NCI-H1105 treated with DMSO at 0.1 percent for 48 hours (cell line): Measurements from ENCODE around the gene INTS13.
"Not testable (repeated sequence)": the region's sequence is repeated elsewhere in the genome, so short reads cannot be mapped to it uniquely, and the experiment has no call there.

ENCODE experiments used
- DNase-seq: peaks from one replicate; lab custom pipeline; 2025; lab: John Stamatoyannopoulos, UW

The INTS13 gene

GRCh38 chr12:26937863-26938700 lies at the start of gene INTS13, which contains the start of gene FGFR1OP2:
Gene INTS13, minus strand, starts transcription at chr12:26937981. Its CDS starts 1,178 bp downstream, at chr12:26936803.
Gene FGFR1OP2, plus strand, starts transcription at chr12:26938470. Its CDS starts 15,689 bp downstream, at chr12:26954159.
- DNase-seq: peak; percentile 98

- no peak for DNase-seq
Measured at GRCh38 chr12:26982866-26983265, 45.1 kb upstream of the INTS13 start.

DNA sequence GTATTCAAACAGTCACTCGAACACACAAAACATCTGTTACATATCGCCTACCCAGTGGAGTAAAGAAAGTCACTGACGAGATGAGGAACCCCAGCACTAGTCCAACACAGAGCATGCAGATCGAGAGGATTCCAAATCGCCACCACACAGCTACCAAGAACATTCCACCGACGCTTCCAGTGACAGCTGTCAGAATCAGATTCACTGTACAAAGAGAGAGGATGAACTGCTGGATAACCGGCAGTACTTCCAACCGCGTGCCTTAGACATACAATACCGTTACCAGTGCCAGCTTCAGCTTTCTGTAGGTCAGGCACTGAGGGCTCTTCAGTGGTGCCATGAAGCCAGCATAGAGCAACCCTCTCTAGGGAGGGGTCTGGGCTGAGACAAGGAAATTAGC lies 42.0 kb upstream of the INTS13 start:
- DNase-seq: no peak

DNA sequence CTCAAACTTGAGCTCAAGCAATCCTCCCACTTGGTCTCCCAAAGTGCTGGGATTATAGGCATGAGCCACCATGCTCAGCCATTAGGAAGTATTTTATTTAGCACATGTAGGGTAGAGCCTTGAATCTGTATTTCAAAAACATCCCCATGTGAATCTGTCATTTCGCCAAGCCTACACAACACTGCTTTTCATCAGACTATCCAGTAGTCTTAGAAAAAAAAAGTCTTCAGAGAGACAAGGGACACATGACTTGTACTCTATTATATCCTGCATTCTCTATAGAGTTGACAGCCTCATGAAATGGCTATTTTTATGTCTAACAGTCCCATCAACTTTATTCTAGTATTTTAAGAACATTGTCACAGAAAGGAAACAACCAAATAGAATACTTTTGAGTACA lies 41.0 kb upstream of the INTS13 start:
- DNase-seq: no peak

- no peak for DNase-seq
Measured at GRCh38 chr12:26976687-26977086, 38.9 kb upstream of the INTS13 start.

DNA sequence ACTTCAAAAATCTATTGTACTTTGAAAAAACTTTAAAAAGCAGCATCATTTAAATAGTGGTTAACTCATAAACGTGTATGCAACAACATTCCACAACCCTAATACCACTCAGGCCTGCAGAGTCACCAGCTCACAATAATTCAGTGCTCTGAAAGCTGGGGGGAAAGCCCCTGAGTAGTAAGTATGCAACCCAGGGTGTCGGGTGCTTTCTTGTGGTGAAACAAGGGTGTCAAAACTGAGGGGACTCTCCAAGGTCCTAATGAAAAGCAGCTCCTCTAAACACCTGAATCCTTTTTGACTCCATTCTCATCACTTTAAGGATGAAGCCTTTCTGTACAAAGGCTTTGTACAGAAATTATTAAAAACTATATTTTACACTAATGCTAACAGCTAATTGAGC lies 34.2 kb upstream of the INTS13 start:
- DNase-seq: no peak

GRCh38 chr12:26970136-26970535 lies 32.4 kb upstream of the INTS13 start:
- DNase-seq: no peak

- no peak for DNase-seq
Measured at GRCh38 chr12:26966842-26967241, 29.1 kb upstream of the INTS13 start.

DNA sequence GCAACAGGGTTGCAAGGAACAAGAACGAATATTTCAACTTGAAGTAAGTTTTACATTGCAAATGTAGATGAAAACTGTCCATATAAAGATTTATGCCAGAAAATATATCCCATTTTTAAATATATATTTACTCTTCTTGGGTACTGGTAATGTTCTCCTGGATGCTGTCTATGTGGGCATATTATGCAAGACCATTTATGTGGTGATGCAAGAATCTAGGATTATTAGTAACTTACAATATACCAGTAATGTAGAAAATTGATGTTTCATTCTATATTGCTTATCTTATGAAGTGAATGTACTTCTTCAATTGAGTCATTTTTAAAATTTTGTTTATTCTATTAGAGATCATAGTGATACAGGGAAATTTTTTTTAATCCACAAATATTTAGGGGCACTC lies 25.6 kb upstream of the INTS13 start:
- DNase-seq: no peak

GRCh38 chr12:26961803-26962202 lies 24.0 kb upstream of the INTS13 start:
- DNase-seq: no peak

DNA sequence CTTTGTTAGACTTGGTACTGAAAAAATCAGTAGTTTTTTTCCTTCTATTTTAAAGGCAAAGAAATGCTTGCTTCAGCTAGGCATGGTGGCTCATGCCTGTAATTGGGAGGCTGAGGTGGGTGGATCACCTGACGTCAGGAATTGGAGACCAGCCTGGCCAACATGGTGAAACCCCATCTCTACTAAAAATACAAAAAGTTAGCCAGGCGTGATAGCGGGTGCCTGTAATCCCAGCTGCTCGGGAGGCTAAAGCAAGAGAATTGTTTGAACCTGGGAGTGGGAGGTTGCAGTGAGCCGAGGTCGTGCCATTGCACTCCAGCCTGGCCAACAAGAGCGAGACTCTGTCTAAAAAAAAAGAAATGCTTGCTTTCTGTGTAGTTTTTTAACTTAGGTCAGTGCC lies 23.6 kb upstream of the INTS13 start:
- DNase-seq: not testable (repeated sequence)

- DNase-seq: no peak
Measured at GRCh38 chr12:26954027-26954426, 16.2 kb upstream of the INTS13 start.

GRCh38 chr12:26953447-26953846 lies 15.7 kb upstream of the INTS13 start:
- DNase-seq: no peak

DNA sequence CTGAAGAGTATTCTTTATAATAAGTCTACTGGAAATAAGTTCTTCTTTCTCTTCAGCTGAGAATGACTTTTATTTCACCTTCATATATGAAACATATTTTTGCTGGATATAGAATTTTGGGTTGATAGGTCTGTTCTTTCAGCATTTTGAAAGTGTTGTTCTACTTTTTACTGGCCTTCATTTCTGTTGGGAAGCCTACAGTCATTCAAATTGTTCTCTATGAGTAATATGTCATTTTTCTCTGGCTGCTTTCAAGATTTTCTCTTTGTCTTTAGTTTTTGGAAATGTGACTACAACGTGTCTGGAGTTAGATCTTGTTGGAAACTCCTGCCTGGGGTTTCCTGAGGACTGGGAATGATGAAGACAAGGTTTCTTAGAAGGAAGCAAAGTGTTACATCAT lies 10.5 kb upstream of the INTS13 start:
- DNase-seq: no peak

GRCh38 chr12:26941215-26941594 lies 3.4 kb upstream of the INTS13 start:
- no peak for DNase-seq

DNA sequence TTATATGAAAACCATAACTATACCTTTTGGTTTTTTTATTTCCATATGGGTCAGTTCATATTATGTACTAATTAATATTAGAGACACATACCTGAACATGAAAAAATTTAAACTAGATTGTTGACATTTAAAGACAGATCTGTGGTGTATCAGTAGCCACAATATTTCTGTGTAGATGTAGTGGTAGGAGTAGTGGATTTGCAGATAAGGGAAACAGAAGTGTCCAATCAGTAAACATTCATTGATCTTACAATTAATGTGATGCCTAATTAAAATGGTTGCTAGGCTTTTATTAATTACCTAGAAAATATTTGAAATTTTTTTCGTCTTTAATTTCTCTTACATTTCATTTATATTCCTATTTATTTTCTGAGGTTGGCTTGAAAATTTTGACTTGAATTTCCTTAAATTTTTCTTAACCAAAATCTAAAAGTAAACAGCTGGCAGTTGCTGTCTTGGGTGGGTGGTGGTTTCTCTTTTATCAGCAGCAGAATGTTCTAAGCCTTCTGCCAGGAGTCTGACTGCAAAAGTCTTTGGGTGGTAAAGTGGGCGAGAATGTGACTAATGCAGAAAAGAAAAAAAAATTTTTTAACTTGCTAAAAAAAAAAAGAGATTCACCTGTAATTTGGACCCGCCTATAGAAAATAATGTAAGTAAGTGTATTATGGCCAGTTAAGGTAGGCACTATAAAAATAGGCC lies 2.9 kb upstream of the INTS13 start:
- DNase-seq: no peak

GRCh38 chr12:26939953-26940352 lies 2.2 kb upstream of the INTS13 start:
- no peak for DNase-seq

DNA sequence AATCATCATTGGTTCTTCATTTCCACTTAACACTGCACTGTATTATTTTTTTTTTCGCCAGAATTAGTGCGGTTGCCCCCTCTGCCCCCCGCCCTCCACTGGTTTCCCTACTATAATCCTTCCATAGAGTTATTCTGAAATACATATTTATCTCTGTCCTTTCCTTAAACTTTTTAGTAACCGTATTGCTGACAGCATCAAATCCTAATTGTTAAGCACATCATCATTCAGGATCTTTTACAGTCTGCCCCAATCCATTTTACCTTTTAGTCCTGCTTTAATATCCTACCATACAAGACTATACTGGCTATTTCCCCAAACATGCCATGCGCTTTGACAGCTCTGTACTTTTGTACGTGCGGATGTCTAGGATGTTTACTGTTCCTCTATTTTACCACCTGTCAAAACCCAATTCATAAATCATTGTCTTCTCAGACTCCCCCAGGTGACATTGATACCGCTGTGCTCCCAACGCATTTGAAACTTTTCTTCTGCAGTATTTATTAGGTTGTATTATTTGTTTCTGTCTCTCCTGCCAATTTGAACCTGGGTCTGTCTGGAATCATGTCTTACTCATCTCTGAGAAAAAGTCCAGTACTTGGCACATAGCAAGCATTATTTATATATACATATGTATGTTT lies 1.5 kb upstream of the INTS13 start:
- DNase-seq: peak; percentile 18

- DNase-seq: peak; percentile 44
Measured at GRCh38 chr12:26938701-26939062, 901 bp upstream of the INTS13 start.

DNA sequence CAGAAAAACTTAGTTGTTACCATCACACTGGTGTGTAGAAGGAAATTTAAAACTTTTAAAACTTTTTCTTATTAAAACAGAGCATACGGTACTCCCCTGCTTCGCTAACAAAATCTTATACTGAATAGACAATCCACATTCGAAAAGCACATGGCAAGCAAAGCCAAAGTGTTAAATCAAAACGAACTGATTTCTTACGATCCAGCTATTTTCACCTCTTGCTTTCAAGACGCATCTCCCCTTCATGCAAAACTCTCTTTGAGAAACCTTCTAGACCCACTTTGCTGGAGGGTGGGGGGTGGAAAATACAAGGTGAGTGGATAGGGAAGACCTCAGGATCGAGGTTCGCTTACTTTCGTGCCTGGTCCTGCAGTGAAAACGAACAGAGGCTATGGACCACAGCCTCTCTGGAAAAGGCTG lies 328 bp downstream of the INTS13 start:
- no peak for DNase-seq

GRCh38 chr12:26936559-26937442 lies 980 bp downstream of the INTS13 start:
- DNase-seq: no peak
